Vagina (tissue), 2 donors: ENCODE results near the gene ASPDH.

Source experiments
- CTCF ChIP-seq, 3 experiments: fragments of 450-650 bp in 2 of 3; fragments of 200-600 bp in 1 of 3; sonication (generic) in 1 of 3; IDR thresholded peaks; one replicate each; pipeline ENCODE4 v1.5.1; 2017 to 2019; ENCODE audit warnings: antibody characterized with exemption in 3 of 3, mild to moderate bottlenecking in 2 of 3, moderate library complexity in 2 of 3
- POLR2A ChIP-seq, 2 donors: fragments of 450-650 bp; IDR thresholded peaks; one replicate each; pipeline ENCODE4 v1.6.1; 2017; ENCODE audit warnings: antibody characterized with exemption in 2 of 2, mild to moderate bottlenecking in 2 of 2, moderate library complexity in 2 of 2
- POLR2AphosphoS5 ChIP-seq, 2 donors: sonication (generic); formaldehyde crosslinking; IDR thresholded peaks; one replicate each; pipeline ENCODE4 v1.9.0; 2017; ENCODE audit warnings: antibody characterized with exemption in 2 of 2, mild to moderate bottlenecking in 2 of 2, low read depth in 1 of 2; ENCODE audit not compliant: insufficient read depth in 1 of 2

GRCh38 chr19:50556282-50557008 is 42.7 kb upstream of the ASPDH start:
- TF ChIP-seq CTCF (IDR thresholded peaks at IDR 0.05) (peak; percentile 58 to 71 (median 66)), POLR2AphosphoS5 (IDR thresholded peaks at IDR 0.05; ENCODE audit: insufficient read depth in 1 of 2, low read depth in 1 of 2) (peak in 1 of 2 donors; percentile 25), POLR2A (IDR thresholded peaks at IDR 0.05) (no peak)
